Heart right ventricle (tissue), 16 donors: ENCODE results near the gene SCGB3A2. TPM values are rescaled to one million over a fixed set of nuclear protein-coding genes. Genes with fewer than 3 reads are reported as not detected.

ENCODE experiments used
- ATAC-seq, 8 donors: fragments of 200-7000 bp; cut with Tn5 transposase; one replicate each; pipeline ENCODE4 v1.9.1; 2020; ENCODE audit warnings: mild to moderate bottlenecking in 8 of 8, moderate library complexity in 8 of 8, moderate number of reproducible peaks in 1 of 8
- DNase-seq, 2 donors: peaks; one replicate each; pipeline ENCODE4 v3.0.0-alpha.2; 2020
- H3K27ac ChIP-seq, 10 donors: fragments of 200-600 bp; sonication (generic) in 2 of 10; one replicate each; pipeline versions ENCODE4 v1.5.0 to v1.8.0; 2020 to 2022; ENCODE audit warnings: mild to moderate bottlenecking in 3 of 10
- H3K27me3 ChIP-seq, 7 donors: fragments of 200-600 bp; one replicate each; pipeline ENCODE4 v1.8.0; 2021 to 2022; ENCODE audit warnings: mild to moderate bottlenecking in 2 of 7
- H3K36me3 ChIP-seq, 9 donors: fragments of 200-600 bp; sonication (generic) in 1 of 9; one replicate each; pipeline versions ENCODE4 v1.5.0 to v1.8.0; 2020 to 2022; ENCODE audit warnings: mild to moderate bottlenecking in 2 of 9
- H3K4me1 ChIP-seq, 9 donors: fragments of 200-600 bp; sonication (generic) in 1 of 9; one replicate each; pipeline versions ENCODE4 v1.5.0 to v1.8.0; 2020 to 2022; ENCODE audit warnings: mild to moderate bottlenecking in 4 of 9
- H3K4me3 ChIP-seq, 10 donors: fragments of 200-600 bp; sonication (generic) in 2 of 10; one replicate each; pipeline versions ENCODE4 v1.5.0 to v1.8.0; 2020 to 2022; ENCODE audit warnings: mild to moderate bottlenecking in 7 of 10, moderate library complexity in 2 of 10
- H3K9me3 ChIP-seq, 11 donors: fragments of 200-600 bp in 10 of 11; sonication (generic) in 2 of 11; one replicate each; pipeline versions ENCODE4 v1.5.0 to v1.8.0; 2013 to 2022; ENCODE audit warnings: mild to moderate bottlenecking in 2 of 11, control low read depth in 1 of 11, moderate library complexity in 1 of 11
- WGBS, 2 donors: extraction: QIAGEN DNeasy Blood & Tissue Kit; methylation state at CpG; one replicate each; pipeline ENCODE4 v1.1.7; 2013; ENCODE audit warnings: inconsistent platforms in 1 of 2; 5-methylcytosine and 5-hydroxymethylcytosine counted together
- intact Hi-C, 10 donors: fragments of 100-400 bp; cut with DNase I; formaldehyde crosslinking; loops; one replicate each; pipeline versions ENCODE4 v1.11.1 to v1.14.2; 2022
- polyA plus RNA-seq, 2 donors: library from polyadenylated mRNA; stranded (reverse); fragments of 200-250 nt; gene quantifications; one replicate each; pipeline ENCODE4 v1.2.3, GENCODE V29; 2013
- total RNA-seq, 10 donors: library from RNA; stranded (reverse); fragmentation: NEBNext Ultra II Directional in 3 of 10; extraction: Animal tissue kit (Norgen Biotek cat#: 25700) in 3 of 10; gene quantifications; one replicate each; pipeline versions ENCODE4 v1.2.1 to v1.2.4, GENCODE V29; 2021 to 2023
- TF ChIP-seq, protein P1 (sequence below), 9 donors: fragments of 200-600 bp; sonication (generic) in 2 of 9; IDR thresholded peaks; one replicate each; pipeline versions ENCODE4 v1.5.0 to v1.8.0; 2021 to 2022; ENCODE audit warnings: antibody characterized with exemption in 9 of 9, mild to moderate bottlenecking in 5 of 9, moderate library complexity in 1 of 9
- donor health status: Arrhythmogenic right ventricular cardiomyopathy.
- donor health status: ischemic (EF 13 %, LVEDD 7.1; RV severe dilation, severe dysfunction).
- donor health status: healthy with polysubstance abuse.
- donor health status: DM: no; HTN: yes; CAD: no.
- donor health status: DM: no; HTN: no; CAD: no.
- donor health status: ischemic (EF 25% LVEDD 6.9; RV normal size, moderate dysfunction).
- donor health status: ischemic (EF 25% LVEDD 5.7; RV mildly dilated, moderate dysfunction).
- donor health status: healthy.
- donor health status: DM: yes; HTN: yes; CAD: no.
- donor health status: Ischemic cardiomyopathy.
- donor health status: ischemic (EF 35%, LVEDD 5.7; RV mildly dilated, moderate dysfunction).
- donor health status: nonischemic (EF 11% LVEDD 7.7; RV severe dilation, severe dysfunction).
- donor health status: DM: yes; HTN: yes; CAD: no.
- donor health status: PGD.
- donor health status: ischemic (EF 29% LVEDD 5.4; RV normal size, mild dysfunction).
- donor health status: nonischemic (EF 23%, LVEDD 6.1; RV moderate dilation, normal function).

Gene SCGB3A2
- total and polyA plus RNA-seq, 12 donors, result 0.17 TPM; not detected in 11

DNA sequence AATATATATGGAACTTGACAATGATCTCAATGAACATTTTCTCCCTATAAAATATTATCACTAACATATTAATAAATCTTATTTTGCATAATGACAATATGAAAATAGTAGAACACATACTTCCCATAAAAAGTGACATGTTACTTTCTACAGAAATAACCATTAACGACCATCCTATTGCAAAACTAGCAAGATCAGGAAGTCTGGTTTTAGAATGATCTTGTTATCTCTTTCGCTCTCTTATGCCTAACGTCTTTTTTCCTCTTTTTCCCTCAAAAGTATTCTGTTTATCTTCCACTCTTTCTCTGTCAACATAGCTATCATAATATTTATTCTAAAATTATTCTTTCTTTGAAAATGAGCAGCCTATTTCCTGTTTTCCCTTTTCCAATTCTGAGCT lies 49.4 kb downstream of the SCGB3A2 start:
- H3K9me3 ChIP-seq, result no peaks in the 10 kb centered on the region
- no peak overlapping the region for H3K27ac ChIP-seq
- ATAC-seq, result no peak
- H3K27me3 ChIP-seq, result no peaks in the 10 kb centered on the region
- WGBS, 2 donors, result 37 to 45% methylated on average over 3 of the region's 3 CpGs
- intact Hi-C loops, result loop anchor here in 1 of 10 donors (5.0 kb wide), 1 partner anchor 41 kb away; no protein-coding TSS in a partner anchor
- no peaks in the 10 kb centered on the region for H3K36me3 ChIP-seq
- peaks cover 0 to 5% (median 0%) of the 10 kb centered on the region in 9 donors for H3K4me1 ChIP-seq
- TF ChIP-seq, protein P1, sequence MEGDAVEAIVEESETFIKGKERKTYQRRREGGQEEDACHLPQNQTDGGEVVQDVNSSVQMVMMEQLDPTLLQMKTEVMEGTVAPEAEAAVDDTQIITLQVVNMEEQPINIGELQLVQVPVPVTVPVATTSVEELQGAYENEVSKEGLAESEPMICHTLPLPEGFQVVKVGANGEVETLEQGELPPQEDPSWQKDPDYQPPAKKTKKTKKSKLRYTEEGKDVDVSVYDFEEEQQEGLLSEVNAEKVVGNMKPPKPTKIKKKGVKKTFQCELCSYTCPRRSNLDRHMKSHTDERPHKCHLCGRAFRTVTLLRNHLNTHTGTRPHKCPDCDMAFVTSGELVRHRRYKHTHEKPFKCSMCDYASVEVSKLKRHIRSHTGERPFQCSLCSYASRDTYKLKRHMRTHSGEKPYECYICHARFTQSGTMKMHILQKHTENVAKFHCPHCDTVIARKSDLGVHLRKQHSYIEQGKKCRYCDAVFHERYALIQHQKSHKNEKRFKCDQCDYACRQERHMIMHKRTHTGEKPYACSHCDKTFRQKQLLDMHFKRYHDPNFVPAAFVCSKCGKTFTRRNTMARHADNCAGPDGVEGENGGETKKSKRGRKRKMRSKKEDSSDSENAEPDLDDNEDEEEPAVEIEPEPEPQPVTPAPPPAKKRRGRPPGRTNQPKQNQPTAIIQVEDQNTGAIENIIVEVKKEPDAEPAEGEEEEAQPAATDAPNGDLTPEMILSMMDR (IDR thresholded peaks at IDR 0.05), result no peak
- no peak for DNase-seq
- no peak overlapping the region for H3K4me3 ChIP-seq

DNA sequence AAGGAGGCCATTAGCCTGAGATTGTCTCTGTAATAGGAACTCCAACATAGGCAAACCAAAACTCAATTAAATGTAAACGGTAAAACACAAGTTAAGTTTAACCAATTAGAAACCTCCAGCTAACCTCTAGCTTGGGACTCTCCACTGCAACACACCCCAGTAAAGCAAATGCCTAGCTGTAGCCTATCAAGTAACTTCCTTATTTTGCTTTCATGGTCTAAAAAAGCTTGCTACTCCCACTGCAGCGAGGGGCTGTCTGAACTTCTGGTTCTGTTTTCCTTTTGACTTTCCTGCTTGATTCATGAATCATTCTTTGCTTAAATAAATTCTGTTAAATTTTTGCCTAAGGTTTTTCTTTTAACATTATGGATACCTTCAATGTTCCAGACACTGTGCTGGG lies 52.3 kb downstream of the SCGB3A2 start:
- no peaks in the 10 kb centered on the region for H3K27me3 ChIP-seq
- no peaks in the 10 kb centered on the region for H3K9me3 ChIP-seq
- intact Hi-C loops, result loop anchor here in 5 of 10 donors (5.0 to 10.0 kb wide), 5 partner anchors 33 to 306 kb away; no protein-coding TSS in a partner anchor
- 66 to 74% methylated on average over 2 of the region's 2 CpGs for WGBS, 2 donors
- ATAC-seq (no peak), DNase-seq (no peak)
- no peak overlapping the region for H3K27ac ChIP-seq
- no peaks in the 10 kb centered on the region for H3K36me3 ChIP-seq
- H3K4me1 ChIP-seq, result peaks cover 0 to 5% (median 0%) of the 10 kb centered on the region in 9 donors
- TF ChIP-seq, protein P1 (IDR thresholded peaks at IDR 0.05), result no peak
- H3K4me3 ChIP-seq, result no peak overlapping the region

Other genes starting within 250 kb of the SCGB3A2 start
- under 1 TPM in 7 of 10 donors, not detected in 3; 0.06 to 0.71 (median 0.15) TPM for gene JAKMIP2, start 96.0 kb upstream of the SCGB3A2 start, total RNA-seq
- under 1 TPM; 0.07 to 0.09 TPM for gene JAKMIP2, start 96.0 kb upstream of the SCGB3A2 start, polyA plus RNA-seq
- gene SPINK1, start 47.0 kb upstream of the SCGB3A2 start, total RNA-seq, result 1 to 10 TPM in 7 of 10 donors, not detected in 3; 1.2 to 3.4 (median 1.8) TPM
- gene SPINK1, start 47.0 kb upstream of the SCGB3A2 start, polyA plus RNA-seq, result 10 to 100 TPM in 1 of 2 donors, 1 to 10 TPM in 1; 6.8 to 14.7 TPM
- gene C5orf46, start 27.8 kb downstream of the SCGB3A2 start, total RNA-seq, result 10 to 100 TPM in 1 of 10 donors, 1 to 10 TPM in 8, not detected in 1; 2.3 to 10.9 (median 4.7) TPM
- 10 to 100 TPM in 1 of 2 donors, 1 to 10 TPM in 1; 6.3 to 20.6 TPM for gene C5orf46, start 27.8 kb downstream of the SCGB3A2 start, polyA plus RNA-seq
- gene SPINK5, start 185.3 kb downstream of the SCGB3A2 start, total RNA-seq, result 1 to 10 TPM in 1 of 10 donors, under 1 TPM in 8, not detected in 1; 0.07 to 1.2 (median 0.19) TPM
- gene SPINK5, start 185.3 kb downstream of the SCGB3A2 start, polyA plus RNA-seq, result 1 to 10 TPM; 1.4 to 3.4 TPM